GM11168 (cell line): ENCODE results near the gene BCHE.
"Not testable (repeated sequence)": the region's sequence is repeated elsewhere in the genome, so short reads cannot be mapped to it uniquely, and the experiment has no call there.

Experiments
- in situ Hi-C: fragments of 300-500 bp; cut with MboI; formaldehyde crosslinking; loops from one replicate; pipeline ENCODE4 v1.12.0; 2022; ENCODE audit warnings: low sequenced_read_pairs; ENCODE audit not compliant: unreplicated experiment

Gene BCHE

DNA sequence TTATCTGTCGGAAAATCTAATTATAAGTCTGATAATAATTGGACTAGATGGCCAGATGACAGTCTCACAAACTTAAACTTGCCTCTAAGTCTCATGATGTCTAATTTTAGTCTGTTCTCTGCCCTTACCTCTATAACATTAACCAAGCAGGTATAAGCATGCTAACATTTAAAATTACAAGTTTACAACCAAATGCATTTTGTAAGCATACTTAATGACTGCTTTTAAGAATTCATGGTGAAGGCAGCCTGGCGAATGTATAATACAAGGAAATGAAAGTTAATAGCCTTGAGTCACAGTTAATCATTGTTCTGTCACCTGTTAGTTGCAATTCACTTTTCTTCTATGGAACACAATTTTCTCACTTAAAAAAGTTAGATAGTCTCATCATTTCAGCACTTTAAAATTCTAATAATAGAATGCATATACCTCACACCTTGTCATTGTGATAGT lies 16.5 kb downstream of the BCHE start:
- in situ Hi-C loops: no loop called here

DNA sequence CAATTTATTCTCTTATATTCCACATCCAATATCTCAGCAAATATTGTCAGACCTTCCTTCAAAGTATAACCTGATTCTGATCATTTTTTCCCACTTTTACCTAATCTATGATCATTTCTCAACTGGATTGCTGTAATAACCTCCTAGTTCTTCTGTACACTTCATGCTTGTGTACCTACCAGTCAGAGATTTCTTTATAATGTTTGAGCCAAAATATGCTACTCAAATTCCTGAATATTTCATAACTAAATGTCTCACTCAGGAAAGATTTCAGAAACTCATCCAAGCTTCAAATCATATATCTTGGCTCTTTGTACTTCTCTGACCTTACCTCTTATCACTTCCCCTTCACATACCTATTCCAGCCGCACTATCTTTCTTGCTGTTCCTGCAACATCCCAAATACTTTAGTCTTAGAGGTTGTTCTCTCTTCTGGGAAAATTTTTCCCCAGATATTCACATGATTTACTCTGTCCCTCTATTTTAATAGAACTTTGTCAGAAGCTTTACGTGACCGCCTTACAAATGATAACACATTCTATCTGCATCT lies 20.0 kb downstream of the BCHE start:
- in situ Hi-C loops: no loop called here

DNA sequence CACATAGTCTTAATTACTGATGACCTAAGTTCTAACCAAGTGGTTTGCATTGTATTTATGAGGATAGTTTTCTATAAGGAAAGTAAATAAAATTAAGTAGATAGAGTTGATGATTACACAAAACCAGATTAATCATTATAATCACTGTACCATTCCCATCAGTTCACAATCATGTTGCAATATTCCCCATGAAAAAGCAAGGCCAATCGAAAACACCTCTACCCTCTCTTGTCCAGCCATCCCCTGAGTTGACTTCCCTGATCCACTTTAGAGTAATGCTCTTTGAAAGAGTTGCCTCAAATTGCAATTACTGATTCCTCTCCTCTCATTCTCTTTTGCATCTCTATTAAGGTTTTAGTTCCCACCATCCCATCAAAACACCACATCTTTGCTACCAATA lies 21.0 kb downstream of the BCHE start:
- in situ Hi-C loops: no loop called here

DNA sequence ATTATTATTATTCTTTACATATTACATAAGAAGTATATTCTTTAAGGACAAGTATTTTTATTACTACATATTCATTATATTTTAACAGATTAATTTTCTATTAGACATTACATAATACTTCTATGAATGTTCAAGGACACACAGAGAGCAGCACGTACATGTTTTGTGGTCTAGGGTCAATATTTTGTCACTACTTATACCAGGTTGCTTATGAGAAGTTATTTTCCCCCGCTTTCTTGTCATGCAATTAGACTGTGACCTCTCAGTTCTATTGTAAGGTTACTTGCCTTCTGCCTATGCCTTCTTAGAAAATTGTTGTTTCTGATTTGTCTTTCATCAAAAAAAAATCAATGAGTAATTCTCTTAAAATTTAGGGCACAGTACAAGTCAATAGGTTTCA lies 21.5 kb downstream of the BCHE start:
- in situ Hi-C loops: no loop called here

DNA sequence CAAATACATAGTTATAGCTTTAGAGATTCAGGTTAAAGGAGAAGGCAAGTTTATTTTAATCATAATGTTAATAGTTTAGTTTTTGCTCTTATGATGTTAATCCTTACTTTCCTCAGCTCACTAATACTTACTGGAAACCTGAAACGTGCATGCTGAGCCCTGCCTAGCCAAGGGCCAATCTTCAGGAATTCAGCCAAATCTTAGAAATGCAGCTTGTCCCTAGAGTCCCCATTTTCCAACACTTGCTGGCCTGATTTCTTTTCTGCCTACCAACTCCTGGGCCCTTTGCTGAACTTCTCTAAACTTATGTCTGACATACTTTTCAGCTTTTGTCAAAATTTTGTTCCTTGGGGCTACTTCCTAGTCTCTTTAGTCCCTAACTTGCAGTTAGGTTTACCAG lies 22.8 kb downstream of the BCHE start:
- in situ Hi-C loops: no loop called here

DNA sequence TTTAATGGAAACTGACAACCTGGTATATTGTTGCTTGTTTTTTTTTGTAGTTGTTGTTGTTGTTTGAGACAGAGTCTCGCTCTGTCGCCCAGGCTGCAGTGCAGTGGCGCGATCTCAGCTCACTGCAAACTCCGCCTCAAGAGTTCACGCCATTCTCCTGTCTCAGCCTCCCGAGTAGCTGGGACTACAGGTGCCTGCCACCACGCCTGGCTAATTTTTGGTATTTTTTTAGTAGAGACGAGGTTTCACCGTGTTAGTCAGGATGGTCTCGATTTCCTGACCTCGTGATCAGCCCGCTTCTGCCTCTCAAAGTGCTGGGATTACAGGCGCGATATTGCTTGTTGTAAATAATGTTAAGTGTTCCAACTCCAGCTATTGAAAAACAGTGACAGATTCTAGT lies 29.3 kb downstream of the BCHE start:
- in situ Hi-C loops: not testable (repeated sequence)

DNA sequence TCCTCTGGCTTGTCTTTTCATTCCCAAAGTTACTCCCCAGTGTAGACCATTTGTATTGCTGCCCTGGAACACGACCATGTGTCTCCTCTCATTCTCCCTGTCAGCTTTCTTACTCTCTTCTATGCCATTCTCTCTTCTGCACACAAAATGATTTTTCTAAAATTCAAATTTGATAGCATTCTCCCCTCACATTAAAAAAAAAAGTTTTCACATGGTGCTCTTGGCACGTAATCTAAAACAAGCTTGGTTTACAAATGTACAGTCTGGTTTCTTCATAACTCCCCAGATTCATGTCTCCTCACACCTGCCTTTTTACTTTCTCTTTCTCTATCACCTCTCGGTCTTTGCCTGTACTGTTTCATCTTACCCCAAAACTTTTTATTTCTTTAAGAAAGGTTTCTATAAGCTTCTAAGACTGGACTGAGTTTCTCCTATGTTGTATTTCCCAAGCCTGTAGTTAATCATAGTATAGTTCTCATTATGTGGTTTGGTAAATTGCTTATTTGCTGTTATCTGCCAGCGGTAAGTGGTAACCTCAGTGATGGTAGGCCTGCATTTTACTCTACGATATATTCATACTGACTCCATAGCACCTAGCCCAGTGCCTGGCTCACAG lies 31.2 kb downstream of the BCHE start:
- in situ Hi-C loops: no loop called here

DNA sequence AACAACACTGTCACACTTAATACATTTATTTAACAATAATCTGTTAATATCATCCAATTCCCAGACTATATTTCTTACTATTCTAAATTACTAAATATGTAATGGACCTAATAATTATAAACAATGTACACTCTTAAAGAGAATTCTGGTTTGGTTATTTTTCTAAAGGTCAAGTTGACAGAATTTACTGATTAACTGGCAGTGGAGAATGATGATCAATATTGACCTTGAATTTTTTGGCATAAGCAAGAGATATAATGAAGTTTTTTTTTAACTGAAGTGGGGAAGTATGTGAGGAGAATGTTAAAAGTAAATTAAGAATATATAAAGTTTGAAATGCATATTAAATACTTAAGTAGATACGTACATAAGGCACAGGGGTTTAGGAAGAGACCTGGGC lies 33.8 kb downstream of the BCHE start:
- in situ Hi-C loops: no loop called here

DNA sequence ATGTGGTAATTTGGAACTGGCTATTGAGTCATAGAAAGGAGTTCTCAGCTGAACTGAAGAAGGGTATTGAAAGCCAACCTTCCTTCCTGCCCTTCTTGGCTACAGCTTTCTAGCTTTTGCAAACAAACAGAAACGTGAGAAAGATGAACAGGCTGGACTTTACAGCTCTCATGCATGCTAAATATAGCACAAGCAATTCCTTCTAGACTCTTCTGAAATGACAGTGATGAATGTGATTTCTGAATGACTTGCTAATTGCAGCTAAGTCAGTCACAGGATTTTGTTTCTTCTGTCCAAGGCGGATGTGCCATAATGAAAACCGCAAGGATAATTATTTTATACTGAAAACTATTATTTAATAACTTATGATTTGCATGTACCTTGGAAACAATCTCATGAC lies 36.3 kb downstream of the BCHE start:
- in situ Hi-C loops: no loop called here

DNA sequence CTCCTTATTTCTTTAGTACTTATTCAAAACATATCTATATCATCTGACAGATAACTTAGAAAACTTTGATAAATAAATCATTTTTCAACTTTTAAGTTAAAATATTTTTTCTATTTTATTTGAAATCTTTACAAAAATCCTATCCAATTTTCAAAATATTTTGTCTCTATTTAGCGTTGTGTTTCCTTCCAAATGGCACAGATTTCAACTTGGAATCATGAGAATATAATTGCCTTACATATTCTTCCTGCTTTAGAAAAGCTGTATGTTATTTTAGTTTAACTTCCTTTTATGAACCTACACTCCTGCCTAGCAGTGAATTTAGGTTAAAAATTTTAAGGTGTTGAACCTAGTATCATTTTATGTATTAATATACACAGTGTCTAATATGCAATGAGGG lies 38.2 kb downstream of the BCHE start:
- in situ Hi-C loops: no loop called here

DNA sequence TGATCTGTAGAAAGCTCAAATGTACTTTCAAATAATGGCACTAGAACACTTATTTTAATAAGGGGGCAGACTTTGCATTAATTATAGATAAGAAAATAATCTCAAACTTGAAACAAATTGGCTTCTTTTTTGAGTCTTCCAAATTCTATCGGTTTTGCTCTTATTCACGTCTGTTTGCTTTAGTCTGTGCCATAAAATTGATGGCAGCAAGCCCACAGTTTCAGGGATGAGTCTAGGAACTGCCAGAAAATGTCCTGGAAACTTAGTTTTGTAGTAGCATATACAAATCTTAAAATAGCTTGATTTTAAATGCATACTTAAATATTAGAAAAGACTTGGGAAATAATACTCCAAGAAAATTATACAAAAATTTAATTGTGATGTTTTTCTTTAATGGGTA lies 39.7 kb downstream of the BCHE start:
- in situ Hi-C loops: no loop called here

DNA sequence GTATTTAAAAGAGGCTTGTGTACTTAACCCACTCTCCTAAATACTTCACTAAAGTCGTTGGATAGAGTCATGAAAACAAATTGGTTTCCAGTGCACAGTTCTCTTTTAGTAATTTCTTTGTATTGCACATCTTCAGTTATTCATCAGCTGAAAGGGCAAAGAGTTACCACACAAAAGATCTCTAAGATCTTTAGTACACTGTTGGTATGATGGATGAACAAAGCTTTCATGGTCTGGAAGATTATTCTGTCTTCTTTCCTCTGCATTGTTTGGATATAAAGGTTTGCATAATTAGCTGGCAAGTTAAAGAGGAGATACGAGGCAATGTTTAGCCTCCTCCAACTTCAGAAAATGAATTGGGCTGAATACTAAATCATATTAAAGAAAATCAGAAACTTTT lies 40.5 kb downstream of the BCHE start:
- in situ Hi-C loops: no loop called here

DNA sequence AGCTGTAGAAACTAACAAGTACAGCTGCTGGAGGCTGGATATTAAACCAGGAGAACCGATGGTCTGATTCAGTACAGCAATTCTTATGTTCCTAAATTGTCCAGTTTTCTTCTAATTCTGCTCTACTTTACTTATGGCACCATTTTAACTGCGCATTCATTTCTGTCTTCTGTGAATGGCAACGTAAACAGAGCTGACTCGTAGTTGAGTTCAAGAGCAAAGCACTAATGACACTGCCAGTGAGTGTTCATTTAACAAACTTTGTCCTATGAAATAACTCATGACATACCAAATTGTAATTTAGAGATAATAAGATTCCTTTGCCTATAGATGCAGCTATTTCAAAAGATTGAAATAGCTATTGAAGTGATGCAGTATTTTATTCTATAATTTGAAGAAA lies 48.7 kb downstream of the BCHE start:
- in situ Hi-C loops: no loop called here

DNA sequence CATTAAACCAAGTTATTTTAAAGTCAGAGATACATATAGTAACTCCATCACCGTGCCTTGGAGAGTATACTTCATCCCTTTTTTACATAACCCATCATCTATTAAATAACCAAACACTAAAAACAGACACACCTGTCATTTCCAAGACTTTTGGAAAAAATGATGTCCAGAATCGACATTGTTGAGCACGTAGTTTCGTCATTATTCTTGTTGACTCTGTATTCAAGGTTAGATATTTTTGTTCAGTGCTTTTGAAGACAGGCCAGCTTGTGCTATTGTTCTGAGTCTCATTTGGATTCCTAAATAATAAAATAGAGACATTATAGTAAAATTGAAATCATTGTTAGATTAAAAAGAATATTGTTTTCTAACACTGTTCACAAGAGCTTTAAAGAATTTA lies 51.2 kb downstream of the BCHE start:
- in situ Hi-C loops: no loop called here

DNA sequence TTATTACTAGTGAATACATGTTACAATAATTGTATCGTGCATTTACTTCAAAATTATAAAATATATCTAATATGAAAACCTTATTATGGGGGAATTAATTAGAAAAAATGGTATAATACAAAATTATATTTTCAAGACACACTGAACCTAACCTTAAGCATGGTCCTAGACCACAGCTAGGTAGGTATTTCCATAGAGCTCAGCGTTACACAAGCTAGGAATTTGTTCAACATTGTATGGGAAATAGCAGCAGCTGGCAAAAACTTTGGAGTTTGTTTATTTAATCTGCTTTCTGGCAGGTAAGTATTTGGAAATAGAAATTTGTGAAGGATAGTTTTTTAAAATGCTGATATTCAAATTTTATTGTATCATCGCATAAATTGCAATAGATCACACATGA lies 52.9 kb downstream of the BCHE start:
- in situ Hi-C loops: no loop called here

DNA sequence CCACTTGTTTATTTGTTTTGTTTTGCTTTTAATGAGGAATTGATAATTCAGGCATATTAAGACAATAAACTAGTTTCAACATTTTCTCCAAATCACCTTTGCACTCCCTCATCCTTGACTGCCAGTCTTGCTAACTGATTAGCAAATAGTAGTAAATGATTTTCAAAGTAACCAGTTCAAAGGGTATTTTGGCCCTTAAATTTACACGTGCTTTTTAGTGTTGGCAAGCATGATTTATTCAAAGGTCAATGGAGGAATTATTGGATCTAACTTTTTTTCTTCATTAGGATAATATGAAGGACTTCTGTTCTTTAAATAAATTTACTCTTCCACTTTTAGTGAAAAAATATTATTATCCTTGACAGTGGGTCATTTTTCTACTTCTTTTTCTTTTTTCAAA lies 53.8 kb downstream of the BCHE start:
- in situ Hi-C loops: no loop called here

DNA sequence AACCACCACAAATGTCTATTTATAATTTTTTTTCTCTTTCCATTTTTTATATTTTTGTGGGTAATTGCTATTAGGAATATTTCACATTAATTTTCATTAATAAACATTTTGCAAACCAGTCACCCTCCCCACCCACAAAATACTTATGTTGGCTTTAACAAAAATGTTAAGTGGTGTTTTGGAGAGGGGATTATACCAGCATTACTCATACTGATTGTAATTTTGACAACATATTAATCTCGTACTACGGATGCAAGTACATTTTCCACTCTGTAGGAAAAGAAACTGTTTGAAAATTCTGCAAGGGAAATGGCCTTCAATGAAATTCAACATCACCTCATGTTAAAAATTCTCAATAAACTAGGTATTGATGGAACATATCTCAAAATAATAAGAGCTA lies 58.3 kb downstream of the BCHE start:
- in situ Hi-C loops: no loop called here

DNA sequence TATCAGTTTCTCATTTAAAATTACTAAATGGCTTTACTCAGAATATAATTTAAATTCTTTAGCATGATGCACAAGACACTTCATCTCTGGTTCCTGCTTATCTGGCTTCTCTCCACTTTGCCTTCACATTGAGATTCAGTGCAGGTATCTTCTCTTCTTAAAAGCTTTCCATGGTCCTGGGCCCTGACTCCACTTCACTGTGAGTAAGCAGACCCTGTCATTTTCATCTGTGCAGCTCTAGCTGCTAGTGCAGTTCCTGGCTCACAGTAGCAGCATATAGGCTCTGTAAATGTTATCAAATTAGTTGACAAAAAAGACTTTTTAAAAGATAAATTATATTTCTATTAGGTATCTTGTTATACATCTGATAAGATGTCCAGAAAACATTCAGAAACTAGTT lies 58.8 kb downstream of the BCHE start:
- in situ Hi-C loops: no loop called here

DNA sequence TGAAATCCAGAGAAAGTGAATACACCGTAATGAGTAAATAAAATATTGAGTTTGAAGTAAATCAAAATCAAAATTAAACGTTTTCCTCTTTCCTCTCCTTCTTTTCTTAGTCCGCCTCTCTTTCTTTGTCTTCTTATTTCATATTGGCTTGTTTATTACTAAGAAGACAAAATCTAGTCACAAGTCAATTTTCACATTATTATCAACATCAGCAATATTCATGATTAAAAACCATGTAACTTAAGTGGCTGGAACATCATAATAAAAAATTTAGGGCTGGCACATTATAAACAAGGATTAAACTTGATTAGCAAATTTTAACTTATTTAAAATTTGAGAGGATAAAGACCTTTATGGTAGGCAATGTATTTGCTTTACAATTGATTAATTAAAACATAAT lies 61.4 kb downstream of the BCHE start:
- in situ Hi-C loops: no loop called here

DNA sequence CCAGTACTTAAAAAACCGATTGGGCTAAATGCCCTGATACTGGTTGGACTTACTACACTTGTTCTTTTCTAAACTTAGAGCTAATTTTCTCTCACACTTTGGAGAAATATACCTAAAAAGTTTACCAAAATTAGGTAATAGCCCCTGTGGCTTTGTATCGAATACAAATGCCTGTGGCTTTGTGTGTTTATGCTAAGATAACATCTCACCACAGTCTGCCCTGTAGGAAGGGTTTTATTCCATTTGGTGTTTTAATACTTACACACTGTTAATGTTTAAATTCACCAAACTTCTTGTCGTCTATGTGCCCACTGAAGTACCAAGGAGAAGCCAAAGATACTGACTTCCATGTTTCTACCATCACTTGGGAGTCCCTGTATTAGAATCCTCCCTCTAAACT lies 66.4 kb downstream of the BCHE start:
- in situ Hi-C loops: no loop called here

DNA sequence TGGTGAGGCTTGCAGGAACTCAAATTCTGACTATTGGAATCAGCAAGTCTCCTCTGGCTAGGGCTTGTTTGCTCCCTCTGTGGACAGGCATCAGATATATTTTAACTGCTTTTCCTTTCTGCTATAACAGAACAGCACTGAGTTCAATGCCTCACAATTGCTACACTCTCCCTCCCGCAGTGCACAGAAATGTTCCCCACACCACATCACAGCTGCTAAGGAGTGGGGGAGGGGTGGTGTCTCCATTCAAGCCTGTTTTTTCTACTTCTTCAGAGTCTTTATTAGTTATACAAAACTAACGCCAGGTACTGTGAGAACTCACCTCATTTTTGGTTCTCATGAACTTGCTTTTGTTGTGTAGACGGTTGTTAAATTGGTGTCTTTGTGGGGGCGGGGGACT lies 68.5 kb downstream of the BCHE start:
- in situ Hi-C loops: no loop called here

DNA sequence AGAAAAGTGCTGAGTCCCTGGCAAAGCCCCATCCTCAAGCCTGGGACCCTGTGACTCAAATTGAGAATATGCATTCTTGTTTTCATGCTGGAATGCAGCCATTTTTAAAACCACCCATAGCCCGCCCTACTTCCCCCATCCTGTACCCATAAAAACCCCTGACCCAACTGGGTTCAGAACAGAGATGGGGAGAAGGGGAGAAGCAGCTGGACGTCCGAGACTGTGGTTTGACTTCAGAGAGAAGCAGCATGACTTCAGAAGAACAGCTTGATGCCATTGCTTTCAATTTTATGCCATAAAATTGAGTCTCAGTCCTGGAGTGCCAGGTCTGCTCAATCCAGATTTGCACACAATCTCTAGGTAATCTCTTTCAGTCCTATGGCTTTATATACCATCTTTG lies 78.2 kb downstream of the BCHE start:
- in situ Hi-C loops: no loop called here

DNA sequence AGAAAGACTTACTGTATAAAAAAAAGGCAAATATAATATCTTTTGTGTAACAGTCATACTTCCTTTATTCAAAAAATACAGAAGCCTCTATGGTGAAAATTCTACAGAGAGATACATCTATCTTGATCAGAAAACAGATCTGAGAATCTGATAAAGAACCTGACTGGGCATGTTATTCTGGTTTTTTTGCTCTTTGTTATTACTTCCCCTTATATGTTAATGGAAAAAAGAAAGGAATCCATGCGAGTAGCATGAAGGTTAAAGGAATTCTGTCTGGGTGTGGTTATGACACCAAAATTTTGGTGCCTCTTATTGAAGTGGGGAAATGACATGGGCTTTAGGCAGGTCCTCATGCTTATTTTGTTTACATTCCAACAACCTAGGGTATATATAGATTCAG lies 81.7 kb downstream of the BCHE start:
- in situ Hi-C loops: no loop called here
